ENCODE results near the gene NOTUM.
"Not testable (repeated sequence)": the region's sequence is repeated elsewhere in the genome, so short reads cannot be mapped to it uniquely, and the experiment has no call there.

NOTUM gene

DNA sequence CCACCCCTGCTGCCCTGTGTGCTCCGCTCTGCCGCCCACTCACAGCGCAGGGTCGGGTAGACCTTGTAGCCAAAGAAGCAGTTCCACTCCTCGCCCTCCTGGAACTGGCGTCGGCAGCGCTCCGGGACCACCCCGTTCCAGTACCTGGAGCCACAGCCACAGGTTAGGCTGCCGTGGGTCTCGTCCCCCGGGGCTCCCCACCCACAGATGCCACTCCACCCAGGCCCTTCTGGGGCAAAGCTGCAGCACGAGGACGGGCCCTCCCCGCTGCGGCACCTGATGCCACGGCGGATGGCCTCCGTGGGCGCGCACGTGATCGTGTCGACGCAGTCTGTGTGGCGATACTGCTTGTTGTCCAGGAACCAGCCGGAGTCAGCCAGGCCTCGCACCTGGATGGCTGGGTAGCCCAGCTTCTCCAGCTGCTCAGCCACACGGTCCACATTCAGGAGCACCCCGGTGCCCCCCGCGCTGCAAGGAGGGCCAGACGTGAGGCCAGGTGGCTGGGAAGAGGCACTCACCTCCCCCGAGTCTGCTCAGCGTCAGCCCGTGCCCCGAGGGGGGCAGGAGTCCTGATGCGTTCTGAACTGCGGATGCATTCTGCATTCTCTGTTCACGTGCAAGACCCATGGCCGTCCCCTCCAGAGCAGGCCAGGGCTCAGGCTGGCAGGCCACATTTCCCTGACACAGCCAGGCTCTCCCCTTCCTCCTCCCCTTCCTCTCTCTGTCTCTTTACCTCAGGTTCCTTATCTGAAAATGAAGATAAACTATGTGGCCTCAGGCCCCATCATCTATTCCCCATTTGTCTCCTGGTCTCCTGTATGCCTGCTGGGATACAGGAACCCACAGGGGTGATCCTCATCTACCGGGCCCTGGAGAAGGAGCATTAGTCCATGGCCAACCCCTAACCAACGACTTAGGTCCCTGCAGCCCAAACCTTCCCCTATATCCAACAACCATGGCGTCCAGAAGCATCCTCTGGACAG lies 4.1 kb downstream of the NOTUM start:
- peaks cover 67% of the 10 kb centered on the region for H3K27me3 ChIP-seq
- no peak overlapping the region for H3K27ac ChIP-seq
- TF ChIP-seq CTCF (IDR thresholded peaks at IDR 0.05): no peak
- no peak overlapping the region for H3K4me3 ChIP-seq (ENCODE audit: low read depth in 1 of 2, low read length in 1 of 2)
- H3K9me3 ChIP-seq: no peaks in the 10 kb centered on the region
- peaks cover 9 to 19% of the 10 kb centered on the region in 2 experiments for H3K4me1 ChIP-seq (ENCODE audit: control insufficient read depth in 1 of 2, insufficient read depth in 1 of 2, low read depth in 1 of 2, low read length in 1 of 2)
- no peaks in the 10 kb centered on the region for H3K36me3 ChIP-seq

- Histone ChIP-seq H3K36me3 (no peaks in the 10 kb centered on the region), H3K4me1 (ENCODE audit: control insufficient read depth in 1 of 2, insufficient read depth in 1 of 2, low read depth in 1 of 2, low read length in 1 of 2) (peaks cover 9 to 16% of the 10 kb centered on the region in 2 experiments), H3K27ac (no peak overlapping the region), H3K9me3 (no peaks in the 10 kb centered on the region), H3K4me3 (ENCODE audit: low read depth in 1 of 2, low read length in 1 of 2) (no peak overlapping the region), H3K27me3 (peaks cover 63% of the 10 kb centered on the region)
- TF ChIP-seq CTCF (IDR thresholded peaks at IDR 0.05): no peak
Observed at GRCh38 chr17:81955756-81956544, 5.0 kb downstream of the NOTUM start.

DNA sequence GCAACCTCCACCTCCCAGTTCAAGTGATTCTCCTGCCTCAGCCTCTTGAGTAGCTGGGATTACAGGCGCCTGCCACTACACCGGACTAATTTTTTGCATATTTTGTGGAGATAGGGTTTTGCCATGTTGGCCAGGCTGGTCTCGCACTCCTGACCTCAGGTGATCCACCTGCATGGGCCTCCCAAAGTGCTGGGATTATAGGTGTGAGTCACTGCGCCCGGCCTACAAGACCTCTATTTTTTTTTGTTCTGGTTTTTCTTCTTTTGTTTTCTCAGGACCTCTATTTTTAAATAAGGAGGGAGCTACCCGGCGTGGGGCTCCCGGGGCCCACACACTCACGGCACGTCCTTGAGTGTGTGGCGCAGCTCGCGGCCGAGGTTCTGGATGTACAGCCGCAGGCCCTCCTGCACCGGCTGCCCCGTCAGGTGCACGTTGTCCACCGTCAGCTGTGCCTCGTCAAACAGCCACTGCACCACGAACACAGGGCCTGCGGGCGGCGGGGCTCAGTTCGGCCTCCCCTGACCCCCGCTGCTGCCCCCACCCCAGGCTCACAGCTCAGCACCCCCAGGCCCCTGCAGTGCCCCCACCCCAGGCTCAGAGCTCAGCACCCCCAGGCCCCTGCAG lies 5.8 kb downstream of the NOTUM start:
- peaks cover 55% of the 10 kb centered on the region for H3K27me3 ChIP-seq
- no peak overlapping the region for H3K4me3 ChIP-seq (ENCODE audit: low read depth in 1 of 2, low read length in 1 of 2)
- no peak for TF ChIP-seq CTCF (IDR thresholded peaks at IDR 0.05)
- H3K36me3 ChIP-seq: no peaks in the 10 kb centered on the region
- H3K4me1 ChIP-seq (ENCODE audit: control insufficient read depth in 1 of 2, insufficient read depth in 1 of 2, low read depth in 1 of 2, low read length in 1 of 2): peaks cover 8 to 11% of the 10 kb centered on the region in 2 experiments
- H3K27ac ChIP-seq: no peak overlapping the region
- H3K9me3 ChIP-seq: no peaks in the 10 kb centered on the region

GRCh38 chr17:81954131-81955057 lies 6.6 kb downstream of the NOTUM start:
- H3K9me3 ChIP-seq: no peaks in the 10 kb centered on the region
- H3K27ac ChIP-seq: no peak overlapping the region
- H3K4me1 ChIP-seq (ENCODE audit: control insufficient read depth in 1 of 2, insufficient read depth in 1 of 2, low read depth in 1 of 2, low read length in 1 of 2): peaks cover 3 to 4% of the 10 kb centered on the region in 2 experiments
- no peak for TF ChIP-seq CTCF (IDR thresholded peaks at IDR 0.05)
- no peak overlapping the region for H3K4me3 ChIP-seq (ENCODE audit: low read depth in 1 of 2, low read length in 1 of 2)
- peaks cover 48% of the 10 kb centered on the region for H3K27me3 ChIP-seq
- no peaks in the 10 kb centered on the region for H3K36me3 ChIP-seq

GRCh38 chr17:81953443-81953842 lies 7.5 kb downstream of the NOTUM start:
- H3K27ac ChIP-seq; H3K36me3 ChIP-seq; H3K9me3 ChIP-seq; H3K4me3 ChIP-seq (ENCODE audit: low read depth in 1 of 2, low read length in 1 of 2); H3K4me1 ChIP-seq (ENCODE audit: control insufficient read depth in 1 of 2, insufficient read depth in 1 of 2, low read depth in 1 of 2, low read length in 1 of 2): not testable (repeated sequence)
- peaks cover 38% of the 10 kb centered on the region for H3K27me3 ChIP-seq

Measured in neutrophil (primary cell).